Measurements from ENCODE around the gene THAP6. TPM values are rescaled to one million over a fixed set of nuclear protein-coding genes. Genes with fewer than 3 reads are reported as not detected.
A peak's percentile ranks its signal among the peaks of the same experiment; 100 is the strongest.

Gene THAP6
- total RNA-seq, 1 experiment from 2014 or later = 11.7 TPM

- Histone ChIP-seq H4K20me1 (ENCODE audit: control insufficient read depth, insufficient read depth, insufficient read length) (no peaks in the 10 kb centered on the region), H2AK5ac (ENCODE audit: insufficient read length, low read length) (no peak overlapping the region), H3K27ac (ENCODE audit: insufficient read length, low read depth, low read length) (no peak overlapping the region), H2BK12ac (ENCODE audit: insufficient read length, low read depth, low read length) (no peak overlapping the region), H3K4me1 (ENCODE audit: insufficient read depth, low read length) (no peaks in the 10 kb centered on the region; the same call in 1 of the 2 replicates), H3K56ac (ENCODE audit: insufficient read length, low read depth, low read length) (no peak overlapping the region), H3K9me3 (ENCODE audit: control insufficient read depth, low read depth, low read length) (no peaks in the 10 kb centered on the region), H3K79me2 (ENCODE audit: insufficient read depth, low read length) (no peaks in the 10 kb centered on the region), H4K5ac (ENCODE audit: insufficient read length, low read depth, low read length) (no peak overlapping the region), H2AFZ (ENCODE audit: low read length) (no peak overlapping the region), H2BK20ac (ENCODE audit: low read depth, low read length, poor library complexity, severe bottlenecking) (no peak overlapping the region), H2BK120ac (ENCODE audit: low read depth, low read length, poor library complexity, severe bottlenecking) (no peak overlapping the region), H2BK5ac (ENCODE audit: insufficient read length, low read length) (no peak overlapping the region), H3K14ac (ENCODE audit: insufficient read depth, low read length) (peak overlapping the region; percentile 60; the same call in 1 of the 2 replicates), H3K79me1 (ENCODE audit: insufficient read depth, low read depth, low read length, poor library complexity, severe bottlenecking) (no peaks in the 10 kb centered on the region), H3K23me2 (ENCODE audit: insufficient read length, low read depth, low read length, poor library complexity, severe bottlenecking) (no peaks in the 10 kb centered on the region), H3K23ac (ENCODE audit: insufficient read length, low read depth, low read length) (no peak overlapping the region), H4K8ac (replicated peaks; ENCODE audit: insufficient read length, low read depth, low read length) (no peak overlapping the region), H3T11ph (ENCODE audit: low read length) (no peak overlapping the region), H3K4me2 (ENCODE audit: insufficient read depth, insufficient read length, low read length) (no peak overlapping the region), H4K91ac (ENCODE audit: insufficient read length, low read depth, low read length) (no peak overlapping the region), H3K9ac (ENCODE audit: extremely low read depth, insufficient read length, low read length) (no peak overlapping the region), H3K18ac (ENCODE audit: insufficient read length, low read depth, low read length) (no peak overlapping the region), H2BK15ac (ENCODE audit: low read depth, low read length) (no peak overlapping the region), H3K27me3 (ENCODE audit: insufficient read depth, low read length) (no peaks in the 10 kb centered on the region), H3K4ac (ENCODE audit: low read depth, low read length) (no peak overlapping the region)
- WGBS (ENCODE audit: extremely low coverage, insufficient read length, low lambda C conversion rate) = no CpG with 5 or more reads among the region's 5 CpGs
- Mint-ChIP-seq H3K27me3 (ENCODE audit: low read depth) (no peaks in the 10 kb centered on the region), H3K27ac (peak overlapping the region in 1 of 3 experiments; percentile 39; a peak in 1 of 7 replicates), H3K36me3 (ENCODE audit: insufficient read depth in 1 of 3, low read depth in 3 of 3) (peaks cover 0 to 4% (median 0%) of the 10 kb centered on the region in 3 experiments; a peak in 1 of 7 replicates), H3K4me3 (no peak overlapping the region), H3K9me3 (no peaks in the 10 kb centered on the region), H3K4me1 (peaks cover 0 to 5% of the 10 kb centered on the region in 2 experiments; a peak in 1 of 4 replicates)
- DNase-seq = no peak
- TF ChIP-seq CTCF (conservative IDR thresholded peaks at IDR 0.05) = no peak
These were observed 31.3 kb downstream of the THAP6 start for GRCh38 chr4:75545526-75545925.
